Tibial nerve (tissue), 4 donors: ENCODE results near the gene GNAT1. TPM values are rescaled to one million over a fixed set of nuclear protein-coding genes. Genes with fewer than 3 reads are reported as not detected.

ENCODE experiments used
- DNase-seq, 2 donors: peaks; one replicate each; pipeline ENCODE4 v3.0.0-alpha.2; 2019; ENCODE audit warnings: low spot score in 2 of 2
- H3K27ac ChIP-seq, 4 donors: fragments of 200-600 bp; sonication (generic) in 3 of 4; one replicate each; pipeline ENCODE4 v1.5.1; 2017 to 2019; ENCODE audit warnings: mild to moderate bottlenecking in 1 of 4
- H3K27me3 ChIP-seq, 2 donors: fragments of 200-600 bp; sonication (generic) in 1 of 2; one replicate each; pipeline versions ENCODE4 v1.5.1 to v1.6.0; 2017 to 2019
- H3K36me3 ChIP-seq, 3 donors: fragments of 200-600 bp; sonication (generic); one replicate each; pipeline ENCODE4 v1.5.1; 2018 to 2019
- H3K4me1 ChIP-seq, 4 donors: fragments of 200-600 bp; sonication (generic) in 3 of 4; one replicate each; pipeline ENCODE4 v1.5.1; 2017 to 2019
- H3K4me3 ChIP-seq, 4 donors: fragments of 200-600 bp; sonication (generic) in 3 of 4; one replicate each; pipeline ENCODE4 v1.5.1; 2017 to 2019; ENCODE audit warnings: mild to moderate bottlenecking in 1 of 4, moderate library complexity in 1 of 4
- H3K9me3 ChIP-seq, 4 donors: fragments of 200-600 bp; sonication (generic) in 3 of 4; one replicate each; pipeline ENCODE4 v1.5.1; 2017 to 2019
- CTCF ChIP-seq, 5 experiments: fragments of 200-600 bp in 3 of 5; fragments of 450-650 bp in 2 of 5; sonication (generic) in 3 of 5; IDR thresholded peaks; one replicate each; pipeline ENCODE4 v1.5.1; 2016 to 2019; ENCODE audit warnings: antibody characterized with exemption in 5 of 5, mild to moderate bottlenecking in 3 of 5, moderate library complexity in 2 of 5
- EP300 ChIP-seq, 2 donors: sonication (generic); formaldehyde crosslinking; IDR thresholded peaks; one replicate each; pipeline ENCODE4 v1.6.1; 2017; ENCODE audit warnings: antibody characterized with exemption in 2 of 2, mild to moderate bottlenecking in 1 of 2
- POLR2A ChIP-seq, 2 donors: fragments of 450-650 bp; IDR thresholded peaks; one replicate each; pipeline ENCODE4 v1.6.1; 2017; ENCODE audit warnings: antibody characterized with exemption in 2 of 2, mild to moderate bottlenecking in 2 of 2, moderate library complexity in 2 of 2
- WGBS, 2 donors: methylation state at CpG; one replicate each; pipeline ENCODE4 v1.1.5; 2018; 5-methylcytosine and 5-hydroxymethylcytosine counted together
- total RNA-seq, 4 donors: library from RNA; depleted of rRNA; stranded (reverse); fragments of >200 nt; gene quantifications; one replicate each; pipeline ENCODE4 v1.1.0, GENCODE V29; 2016

The GNAT1 gene
- total RNA-seq, 4 donors from 2014 or later: not detected

- Histone ChIP-seq H3K4me3 (no peak overlapping the region), H3K27me3 (no peaks in the 10 kb centered on the region), H3K4me1 (peaks cover 0 to 33% (median 17%) of the 10 kb centered on the region in 4 donors), H3K27ac (peak overlapping the region in 1 of 4 donors; percentile 12), H3K36me3 (no peaks in the 10 kb centered on the region), H3K9me3 (no peaks in the 10 kb centered on the region)
- no peak for DNase-seq
- WGBS, 2 donors: 82 to 91% methylated on average over 11 to 19 of the region's 21 CpGs
- no peak for TF ChIP-seq EP300 (IDR thresholded peaks at IDR 0.05)
Measured at GRCh38 chr3:50171540-50172301, 19.7 kb upstream of the GNAT1 start.

GRCh38 chr3:50172626-50173220, 18.7 kb upstream of the GNAT1 start:
- no peaks in the 10 kb centered on the region for H3K36me3 ChIP-seq
- TF ChIP-seq POLR2A (IDR thresholded peaks at IDR 0.05) (no peak), EP300 (IDR thresholded peaks at IDR 0.05) (no peak), CTCF (IDR thresholded peaks at IDR 0.05) (no peak)
- H3K27me3 ChIP-seq: no peaks in the 10 kb centered on the region
- WGBS, 2 donors: 67 to 69% methylated on average over 7 to 8 of the region's 8 CpGs
- H3K9me3 ChIP-seq: no peaks in the 10 kb centered on the region
- no peak for DNase-seq
- no peak overlapping the region for H3K4me3 ChIP-seq
- H3K4me1 ChIP-seq: peaks cover 0 to 32% (median 10%) of the 10 kb centered on the region in 4 donors
- no peak overlapping the region for H3K27ac ChIP-seq

- Histone ChIP-seq H3K4me3 (no peak overlapping the region), H3K27ac (no peak overlapping the region), H3K9me3 (no peaks in the 10 kb centered on the region), H3K36me3 (no peaks in the 10 kb centered on the region), H3K4me1 (peaks cover 0 to 20% (median 3%) of the 10 kb centered on the region in 4 donors), H3K27me3 (no peaks in the 10 kb centered on the region)
- no peak for DNase-seq
- 74 to 82% methylated on average over 18 to 27 of the region's 29 CpGs for whole genome bisulfite sequencing, 2 donors
- TF ChIP-seq EP300 (IDR thresholded peaks at IDR 0.05) (no peak), CTCF (IDR thresholded peaks at IDR 0.05) (no peak), POLR2A (IDR thresholded peaks at IDR 0.05) (no peak)
Measured at GRCh38 chr3:50173685-50174516, 17.5 kb upstream of the GNAT1 start.

- H3K36me3 ChIP-seq: no peaks in the 10 kb centered on the region
- no peak overlapping the region for H3K27ac ChIP-seq
- H3K4me1 ChIP-seq: peaks cover 0 to 14% (median 3%) of the 10 kb centered on the region in 4 donors
- TF ChIP-seq CTCF (IDR thresholded peaks at IDR 0.05): no peak
- no peak for TF ChIP-seq POLR2A (IDR thresholded peaks at IDR 0.05)
- no peak for TF ChIP-seq EP300 (IDR thresholded peaks at IDR 0.05)
- no peaks in the 10 kb centered on the region for H3K27me3 ChIP-seq
- 90 to 100% methylated on average over 3 to 7 of the region's 7 CpGs for WGBS, 2 donors
- H3K4me3 ChIP-seq: no peak overlapping the region
- H3K9me3 ChIP-seq: no peaks in the 10 kb centered on the region
- no peak for DNase-seq
Measured at GRCh38 chr3:50174517-50174895, 16.9 kb upstream of the GNAT1 start.

- Histone ChIP-seq H3K27ac (no peak overlapping the region), H3K27me3 (no peaks in the 10 kb centered on the region), H3K36me3 (no peaks in the 10 kb centered on the region), H3K4me3 (no peak overlapping the region), H3K9me3 (no peaks in the 10 kb centered on the region), H3K4me1 (peaks cover 0 to 14% (median 3%) of the 10 kb centered on the region in 4 donors)
- 93 to 96% methylated on average over 14 to 17 of the region's 17 CpGs for WGBS, 2 donors
- no peak for TF ChIP-seq POLR2A (IDR thresholded peaks at IDR 0.05)
- no peak for TF ChIP-seq CTCF (IDR thresholded peaks at IDR 0.05)
- TF ChIP-seq EP300 (IDR thresholded peaks at IDR 0.05): no peak
- DNase-seq: no peak
Measured at GRCh38 chr3:50174947-50175524, 16.4 kb upstream of the GNAT1 start.
